K562 (cell line): ENCODE measurements around the gene LRRFIP2.
"Not testable (repeated sequence)": the region's sequence is repeated elsewhere in the genome, so short reads cannot be mapped to it uniquely, and the experiment has no call there.

ENCODE experiments used
- CBX8 ChIP-seq: fragments of 200-600 bp; sonication (generic); IDR thresholded peaks from 2 replicates; pipeline ENCODE4 v1.6.1; 2012; ENCODE audit warnings: borderline replicate concordance, mixed run types, low read depth, mild to moderate bottlenecking, moderate library complexity, mixed read lengths, low read length, control low read depth, inconsistent platforms; ENCODE audit not compliant: poor library complexity, severe bottlenecking; ENCODE audit errors: extremely low read depth
- FOXJ3 ChIP-seq: sonication (generic); formaldehyde crosslinking; IDR thresholded peaks from 2 replicates; pipeline ENCODE4 v1.4.0; 2020; ENCODE audit warnings: mild to moderate bottlenecking, missing genetic modification reagents
- FOXP4 ChIP-seq: sonication (generic); formaldehyde crosslinking; IDR thresholded peaks from 2 replicates; pipeline ENCODE4 v1.8.0; 2022; ENCODE audit warnings: mild to moderate bottlenecking, missing genetic modification reagents, borderline replicate concordance
- FUS ChIP-seq: fragments of 200-400 bp; formaldehyde crosslinking; optimal IDR thresholded peaks from 2 replicates; pipeline ENCODE3; 2017; ENCODE audit warnings: low read depth, low read length
- MAFK ChIP-seq: IDR thresholded peaks from 2 replicates; pipeline ENCODE4 v1.6.1; 2011; ENCODE audit warnings: low read length, improper control_type of control experiment
- MXI1 ChIP-seq: IDR thresholded peaks from 2 replicates; pipeline ENCODE4 v1.6.1; 2011; ENCODE audit warnings: low read depth, mild to moderate bottlenecking, improper control_type of control experiment, low read length
- NR2F6 ChIP-seq: fragments of 450-650 bp; formaldehyde crosslinking; IDR thresholded peaks from 2 replicates; pipeline ENCODE4 v1.4.0; 2020; ENCODE audit warnings: mild to moderate bottlenecking
- RBM14 ChIP-seq: fragments of 200-400 bp; formaldehyde crosslinking; IDR thresholded peaks from 2 replicates; pipeline ENCODE4 v1.6.1; 2018; ENCODE audit warnings: low read depth, mild to moderate bottlenecking, low read length, moderate library complexity, borderline replicate concordance; ENCODE audit not compliant: insufficient read depth
- RBM22 ChIP-seq: fragments of 200-400 bp; formaldehyde crosslinking; IDR thresholded peaks from 2 replicates; pipeline ENCODE4 v1.6.1; 2018; ENCODE audit warnings: low read length, low read depth; ENCODE audit not compliant: poor library complexity, severe bottlenecking
- SMAD3 ChIP-seq: fragments of 450-650 bp; formaldehyde crosslinking; conservative IDR thresholded peaks from 2 replicates; pipeline ENCODE4 v1.4.0; 2020; ENCODE audit warnings: mild to moderate bottlenecking
- SMARCA5 ChIP-seq: fragments of 450-650 bp; IDR thresholded peaks from 2 replicates; pipeline ENCODE4 v1.6.1; 2016
- SPI1 ChIP-seq: IDR thresholded peaks from 2 replicates; pipeline ENCODE4 v1.6.1; 2011; ENCODE audit warnings: low read depth, low read length, control low read depth, borderline replicate concordance
- TCF7 ChIP-seq: sonication (generic); IDR thresholded peaks from 2 replicates; pipeline ENCODE4 v1.6.1; 2016; ENCODE audit warnings: antibody characterized with exemption, borderline replicate concordance
- TF ChIP-seq, protein P1 (sequence below): sonication (generic); formaldehyde crosslinking; IDR thresholded peaks from 2 replicates; pipeline ENCODE4 v1.8.1; 2023; ENCODE audit warnings: mild to moderate bottlenecking, missing genetic modification reagents

- not testable (repeated sequence) for TF ChIP-seq NR2F6; TCF7; FOXJ3 (CRISPR knock-in tag); FUS; SPI1; FOXP4 (CRISPR knock-in tag); CBX8; SMAD3 (CRISPR knock-in tag); RBM22; RBM14; MXI1; MAFK; SMARCA5
- TF ChIP-seq, protein P1, sequence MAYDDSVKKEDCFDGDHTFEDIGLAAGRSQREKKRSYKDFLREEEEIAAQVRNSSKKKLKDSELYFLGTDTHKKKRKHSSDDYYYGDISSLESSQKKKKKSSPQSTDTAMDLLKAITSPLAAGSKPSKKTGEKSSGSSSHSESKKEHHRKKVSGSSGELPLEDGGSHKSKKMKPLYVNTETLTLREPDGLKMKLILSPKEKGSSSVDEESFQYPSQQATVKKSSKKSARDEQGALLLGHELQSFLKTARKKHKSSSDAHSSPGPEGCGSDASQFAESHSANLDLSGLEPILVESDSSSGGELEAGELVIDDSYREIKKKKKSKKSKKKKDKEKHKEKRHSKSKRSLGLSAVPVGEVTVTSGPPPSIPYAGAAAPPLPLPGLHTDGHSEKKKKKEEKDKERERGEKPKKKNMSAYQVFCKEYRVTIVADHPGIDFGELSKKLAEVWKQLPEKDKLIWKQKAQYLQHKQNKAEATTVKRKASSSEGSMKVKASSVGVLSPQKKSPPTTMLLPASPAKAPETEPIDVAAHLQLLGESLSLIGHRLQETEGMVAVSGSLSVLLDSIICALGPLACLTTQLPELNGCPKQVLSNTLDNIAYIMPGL (CRISPR knock-in tag) = not testable (repeated sequence)
These were observed 31.7 kb upstream of the LRRFIP2 start for GRCh38 chr3:37206041-37206440.
